ENCODE data around the gene CTPS2.
A peak's percentile ranks its signal among the peaks of the same experiment; 100 is the strongest.
"Not testable (repeated sequence)": the region's sequence is repeated elsewhere in the genome, so short reads cannot be mapped to it uniquely, and the experiment has no call there.

Gene CTPS2

GRCh38 chrX:16618422-16618821 is 94.0 kb downstream of the CTPS2 start:
- no peaks in the 10 kb centered on the region for H3K27me3 Mint-ChIP-seq
- ATAC-seq: no peak

GRCh38 chrX:16617382-16617781 is 95.1 kb downstream of the CTPS2 start:
- H3K27ac Mint-ChIP-seq: no peak overlapping the region

More at GRCh38 chrX:16618422-16618821, 94.0 kb downstream of the CTPS2 start:
- Mint-ChIP-seq H3K4me1 (no peaks in the 10 kb centered on the region), H3K4me3 (no peak overlapping the region), H3K27ac (no peak overlapping the region), H3K36me3 (ENCODE audit: low read depth) (peaks cover 15% of the 10 kb centered on the region), H3K9me3 (no peaks in the 10 kb centered on the region)
- no peak for DNase-seq

GRCh38 chrX:16612257-16612897 is 100.1 kb downstream of the CTPS2 start:
- Mint-ChIP-seq H3K27me3 (no peaks in the 10 kb centered on the region), H3K4me3 (no peak overlapping the region), H3K27ac (no peak overlapping the region)

More at GRCh38 chrX:16617382-16617781, 95.1 kb downstream of the CTPS2 start:
- Mint-ChIP-seq H3K4me3 (no peak overlapping the region), H3K4me1 (no peaks in the 10 kb centered on the region), H3K36me3 (ENCODE audit: low read depth) (peaks cover 17% of the 10 kb centered on the region), H3K9me3 (no peaks in the 10 kb centered on the region), H3K27me3 (no peaks in the 10 kb centered on the region)
- ATAC-seq (no peak), DNase-seq (no peak)

GRCh38 chrX:16610654-16611053 is 101.8 kb downstream of the CTPS2 start:
- H3K4me1 Mint-ChIP-seq; H3K27ac Mint-ChIP-seq; H3K36me3 Mint-ChIP-seq (ENCODE audit: low read depth); H3K9me3 Mint-ChIP-seq; DNase-seq; H3K4me3 Mint-ChIP-seq; H3K27me3 Mint-ChIP-seq; ATAC-seq: not testable (repeated sequence)

More at GRCh38 chrX:16612257-16612897, 100.1 kb downstream of the CTPS2 start:
- ATAC-seq (no peak), DNase-seq (no peak)
- Mint-ChIP-seq H3K9me3 (no peaks in the 10 kb centered on the region), H3K36me3 (ENCODE audit: low read depth) (peaks cover 9% of the 10 kb centered on the region), H3K4me1 (peaks cover 1% of the 10 kb centered on the region)

GRCh38 chrX:16610121-16610621 is 102.3 kb downstream of the CTPS2 start:
- DNase-seq (no peak), ATAC-seq (no peak)
- no peak overlapping the region for H3K27ac Mint-ChIP-seq
- no peaks in the 10 kb centered on the region for H3K9me3 Mint-ChIP-seq
- peaks cover 5% of the 10 kb centered on the region for H3K36me3 Mint-ChIP-seq (ENCODE audit: low read depth)
- no peak overlapping the region for H3K4me3 Mint-ChIP-seq
- H3K4me1 Mint-ChIP-seq: peaks cover 3% of the 10 kb centered on the region
- H3K27me3 Mint-ChIP-seq: no peaks in the 10 kb centered on the region

- Mint-ChIP-seq H3K27ac (no peak overlapping the region), H3K4me3 (no peak overlapping the region), H3K9me3 (no peaks in the 10 kb centered on the region), H3K36me3 (ENCODE audit: low read depth) (no peaks in the 10 kb centered on the region), H3K4me1 (peaks cover 19% of the 10 kb centered on the region), H3K27me3 (no peaks in the 10 kb centered on the region)
- DNase-seq: no peak
- ATAC-seq: no peak
Measured at GRCh38 chrX:16606142-16606720, 106.2 kb downstream of the CTPS2 start.

GRCh38 chrX:16604337-16604736 is 108.1 kb downstream of the CTPS2 start:
- H3K27ac Mint-ChIP-seq: peak overlapping the region; percentile 39
- no peaks in the 10 kb centered on the region for H3K36me3 Mint-ChIP-seq (ENCODE audit: low read depth)
- DNase-seq (no peak), ATAC-seq (no peak)
- H3K4me1 Mint-ChIP-seq: peaks cover 17% of the 10 kb centered on the region
- H3K4me3 Mint-ChIP-seq: no peak overlapping the region
- no peaks in the 10 kb centered on the region for H3K9me3 Mint-ChIP-seq
- no peaks in the 10 kb centered on the region for H3K27me3 Mint-ChIP-seq

- Mint-ChIP-seq H3K9me3 (no peaks in the 10 kb centered on the region), H3K27ac (peak overlapping the region; percentile 84), H3K4me3 (peak overlapping the region; percentile 42), H3K27me3 (no peaks in the 10 kb centered on the region), H3K36me3 (ENCODE audit: low read depth) (no peaks in the 10 kb centered on the region), H3K4me1 (peaks cover 17% of the 10 kb centered on the region)
- ATAC-seq: no peak
- DNase-seq: no peak
Measured at GRCh38 chrX:16603822-16604221, 108.6 kb downstream of the CTPS2 start.

GRCh38 chrX:16603235-16603634 is 109.2 kb downstream of the CTPS2 start:
- DNase-seq; H3K4me3 Mint-ChIP-seq; ATAC-seq; H3K27me3 Mint-ChIP-seq; H3K9me3 Mint-ChIP-seq; H3K36me3 Mint-ChIP-seq (ENCODE audit: low read depth); H3K27ac Mint-ChIP-seq: not testable (repeated sequence)
- peaks cover 17% of the 10 kb centered on the region for H3K4me1 Mint-ChIP-seq

GRCh38 chrX:16601885-16602284 is 110.6 kb downstream of the CTPS2 start:
- H3K27ac Mint-ChIP-seq: no peak overlapping the region
- no peaks in the 10 kb centered on the region for H3K9me3 Mint-ChIP-seq

GRCh38 chrX:16594490-16594889 is 118.0 kb downstream of the CTPS2 start:
- no peak for ATAC-seq
- no peak overlapping the region for H3K27ac Mint-ChIP-seq

More at GRCh38 chrX:16601885-16602284, 110.6 kb downstream of the CTPS2 start:
- no peak for ATAC-seq
- Mint-ChIP-seq H3K27me3 (no peaks in the 10 kb centered on the region), H3K4me1 (peaks cover 15% of the 10 kb centered on the region), H3K4me3 (no peak overlapping the region), H3K36me3 (ENCODE audit: low read depth) (peaks cover 1% of the 10 kb centered on the region)
- no peak for DNase-seq

GRCh38 chrX:16593801-16594200 is 118.7 kb downstream of the CTPS2 start:
- DNase-seq (no peak), ATAC-seq (no peak)
- Mint-ChIP-seq H3K9me3 (no peaks in the 10 kb centered on the region), H3K27me3 (no peaks in the 10 kb centered on the region), H3K4me1 (peaks cover 21% of the 10 kb centered on the region), H3K27ac (no peak overlapping the region), H3K36me3 (ENCODE audit: low read depth) (peaks cover 4% of the 10 kb centered on the region), H3K4me3 (no peak overlapping the region)

More at GRCh38 chrX:16594490-16594889, 118.0 kb downstream of the CTPS2 start:
- H3K36me3 Mint-ChIP-seq (ENCODE audit: low read depth): peaks cover 4% of the 10 kb centered on the region
- H3K9me3 Mint-ChIP-seq: no peaks in the 10 kb centered on the region
- peaks cover 17% of the 10 kb centered on the region for H3K4me1 Mint-ChIP-seq
- no peak overlapping the region for H3K4me3 Mint-ChIP-seq
- DNase-seq: no peak
- no peaks in the 10 kb centered on the region for H3K27me3 Mint-ChIP-seq

- Mint-ChIP-seq H3K9me3 (no peaks in the 10 kb centered on the region), H3K36me3 (ENCODE audit: low read depth) (peaks cover 2% of the 10 kb centered on the region), H3K4me3 (no peak overlapping the region), H3K4me1 (peaks cover 24% of the 10 kb centered on the region), H3K27me3 (no peaks in the 10 kb centered on the region), H3K27ac (no peak overlapping the region)
- ATAC-seq: no peak
- DNase-seq: no peak
Measured at GRCh38 chrX:16592194-16592770, 120.2 kb downstream of the CTPS2 start.

GRCh38 chrX:16589826-16590225 is 122.6 kb downstream of the CTPS2 start:
- H3K27me3 Mint-ChIP-seq: no peaks in the 10 kb centered on the region

GRCh38 chrX:16589211-16589610 is 123.3 kb downstream of the CTPS2 start:
- ATAC-seq (no peak), DNase-seq (no peak)
- H3K36me3 Mint-ChIP-seq (ENCODE audit: low read depth): peaks cover 2% of the 10 kb centered on the region
- no peaks in the 10 kb centered on the region for H3K9me3 Mint-ChIP-seq
- H3K4me3 Mint-ChIP-seq: no peak overlapping the region
- H3K4me1 Mint-ChIP-seq: peaks cover 21% of the 10 kb centered on the region
- H3K27me3 Mint-ChIP-seq: no peaks in the 10 kb centered on the region
- no peak overlapping the region for H3K27ac Mint-ChIP-seq

More at GRCh38 chrX:16589826-16590225, 122.6 kb downstream of the CTPS2 start:
- no peak for DNase-seq
- Mint-ChIP-seq H3K36me3 (ENCODE audit: low read depth) (peaks cover 2% of the 10 kb centered on the region), H3K4me1 (peaks cover 24% of the 10 kb centered on the region), H3K9me3 (no peaks in the 10 kb centered on the region), H3K4me3 (no peak overlapping the region), H3K27ac (no peak overlapping the region)
- no peak for ATAC-seq
